Epithelial cell of proximal tubule (primary cell): ENCODE data around the gene PIK3C2G. TPM values are rescaled to one million over a fixed set of nuclear protein-coding genes. Genes with fewer than 3 reads are reported as not detected.

Source experiments
- DNase-seq: peaks from one replicate; pipeline ENCODE4 v3.0.0-alpha.2; 2011; ENCODE audit warnings: low read depth
- H3K4me3 ChIP-seq: 2 replicates; pipeline ENCODE4 v1.5.1; 2011; ENCODE audit warnings: low read depth, mild to moderate bottlenecking, low read length
- total RNA-seq: library from RNA; depleted of rRNA; stranded (reverse); fragments of >200 nt; gene quantifications from 2 replicates; pipeline ENCODE4 v1.2.3, GENCODE V29; 2015
- TF ChIP-seq, protein P1 (sequence below): conservative IDR thresholded peaks from 2 replicates; pipeline ENCODE4 v1.5.1; 2012; ENCODE audit warnings: low read depth, mild to moderate bottlenecking, low read length

PIK3C2G gene
- total RNA-seq, 1 donor from 2014 or later: 0.12 TPM

DNA sequence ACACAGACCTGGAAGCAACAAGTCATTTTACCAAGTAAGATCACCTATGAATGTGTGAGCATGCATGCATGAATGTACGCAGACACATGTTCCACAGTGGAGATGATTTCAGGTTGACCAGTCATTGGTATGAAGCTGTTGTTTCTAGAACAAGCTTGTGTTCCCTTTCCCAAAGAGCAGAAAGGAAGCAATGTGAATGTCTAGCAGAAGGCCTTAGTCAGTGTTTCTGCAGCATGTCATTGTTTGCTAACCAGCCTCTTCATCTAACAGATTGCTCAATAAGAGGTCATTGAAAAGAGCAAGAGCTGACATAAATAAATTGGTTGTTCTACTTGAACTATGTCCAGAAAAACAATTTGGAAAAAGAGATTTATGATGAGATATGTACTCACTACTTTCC lies 285.1 kb downstream of the PIK3C2G start:
- TF ChIP-seq, protein P1, sequence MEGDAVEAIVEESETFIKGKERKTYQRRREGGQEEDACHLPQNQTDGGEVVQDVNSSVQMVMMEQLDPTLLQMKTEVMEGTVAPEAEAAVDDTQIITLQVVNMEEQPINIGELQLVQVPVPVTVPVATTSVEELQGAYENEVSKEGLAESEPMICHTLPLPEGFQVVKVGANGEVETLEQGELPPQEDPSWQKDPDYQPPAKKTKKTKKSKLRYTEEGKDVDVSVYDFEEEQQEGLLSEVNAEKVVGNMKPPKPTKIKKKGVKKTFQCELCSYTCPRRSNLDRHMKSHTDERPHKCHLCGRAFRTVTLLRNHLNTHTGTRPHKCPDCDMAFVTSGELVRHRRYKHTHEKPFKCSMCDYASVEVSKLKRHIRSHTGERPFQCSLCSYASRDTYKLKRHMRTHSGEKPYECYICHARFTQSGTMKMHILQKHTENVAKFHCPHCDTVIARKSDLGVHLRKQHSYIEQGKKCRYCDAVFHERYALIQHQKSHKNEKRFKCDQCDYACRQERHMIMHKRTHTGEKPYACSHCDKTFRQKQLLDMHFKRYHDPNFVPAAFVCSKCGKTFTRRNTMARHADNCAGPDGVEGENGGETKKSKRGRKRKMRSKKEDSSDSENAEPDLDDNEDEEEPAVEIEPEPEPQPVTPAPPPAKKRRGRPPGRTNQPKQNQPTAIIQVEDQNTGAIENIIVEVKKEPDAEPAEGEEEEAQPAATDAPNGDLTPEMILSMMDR: no peak
- peak; percentile 89 for DNase-seq
- no peak overlapping the region for H3K4me3 ChIP-seq

DNA sequence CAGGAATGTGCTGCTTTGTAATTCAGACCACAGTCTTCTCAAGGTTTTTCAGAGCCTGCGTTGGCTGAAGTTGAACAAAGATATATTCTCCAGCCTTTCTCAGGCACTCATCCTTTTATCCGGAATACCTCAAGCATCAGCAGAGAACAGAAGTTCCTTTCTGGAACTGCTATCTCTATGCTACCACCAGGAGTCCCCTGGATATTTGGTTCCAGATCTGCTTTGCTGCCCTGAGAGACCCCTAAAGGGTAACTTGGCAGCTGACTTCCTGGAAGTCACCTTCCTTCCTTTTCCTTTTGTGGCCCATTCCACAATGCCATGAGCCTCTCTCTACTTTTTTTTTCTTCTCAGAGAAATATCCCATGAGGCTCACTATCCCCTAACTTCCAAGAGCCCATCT lies 288.3 kb downstream of the PIK3C2G start:
- TF ChIP-seq, protein P1: peak; percentile 30
- H3K4me3 ChIP-seq: no peak overlapping the region
- no peak for DNase-seq

DNA sequence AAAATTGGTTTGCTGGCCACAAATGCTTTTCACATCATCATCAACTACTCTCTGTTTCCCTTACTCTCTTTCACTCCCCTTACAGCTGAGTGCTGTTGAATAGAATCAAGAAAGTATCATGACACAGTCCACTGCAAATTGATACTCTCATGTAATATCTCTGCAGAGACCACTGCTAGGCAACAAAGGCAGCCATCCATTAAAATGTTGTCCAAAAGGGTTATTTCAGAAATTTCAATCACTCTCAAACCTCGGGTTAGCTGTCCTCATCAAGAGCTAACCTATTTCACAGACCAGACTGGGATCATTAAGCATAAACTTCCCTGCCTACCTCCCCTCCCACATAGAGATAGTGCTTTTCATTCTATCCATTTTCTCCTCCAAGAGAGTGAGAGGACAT lies 289.8 kb downstream of the PIK3C2G start:
- no peak overlapping the region for H3K4me3 ChIP-seq
- no peak for DNase-seq
- TF ChIP-seq, protein P1: no peak

- H3K4me3 ChIP-seq: no peak overlapping the region
- DNase-seq: no peak
- TF ChIP-seq, protein P1: no peak
These were observed 290.4 kb downstream of the PIK3C2G start for GRCh38 chr12:18551701-18552100.

DNA sequence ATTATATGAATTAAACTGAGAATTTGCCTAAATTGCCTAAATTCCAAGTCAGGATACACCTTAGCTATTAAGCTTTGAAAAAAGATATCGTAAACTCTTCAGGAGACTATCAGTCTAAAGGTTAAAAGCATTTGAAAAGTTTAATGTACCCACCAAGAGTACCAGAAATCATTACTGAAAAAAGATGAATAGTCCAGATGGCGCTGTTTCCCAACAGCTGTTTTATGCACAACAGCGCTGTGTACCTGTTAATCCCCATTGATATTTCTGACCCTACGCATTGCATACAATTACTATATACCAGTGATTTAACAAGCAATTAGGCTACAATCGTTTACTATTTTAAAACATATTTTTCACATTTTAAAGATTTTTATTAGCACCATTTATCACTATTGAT lies 291.5 kb downstream of the PIK3C2G start:
- no peak for DNase-seq
- TF ChIP-seq, protein P1: peak; percentile 42

GRCh38 chr12:18556161-18556560 lies 294.8 kb downstream of the PIK3C2G start:
- DNase-seq: no peak
- TF ChIP-seq, protein P1: no peak
- H3K4me3 ChIP-seq: no peak overlapping the region

More for the DNA sequence above, 291.5 kb downstream of the PIK3C2G start:
- H3K4me3 ChIP-seq: no peak overlapping the region

GRCh38 chr12:18559242-18559641 lies 297.9 kb downstream of the PIK3C2G start:
- TF ChIP-seq, protein P1: no peak
- no peak for DNase-seq
- H3K4me3 ChIP-seq: no peak overlapping the region
